WI38 (cell line): ENCODE data around the gene GREM2.

Source experiments
- H3K4me3 ChIP-seq: 2 replicates; pipeline ENCODE4 v1.5.1; 2011; ENCODE audit warnings: low read depth, mild to moderate bottlenecking, control low read depth, low read length
- CTCF ChIP-seq: IDR thresholded peaks from 2 replicates; pipeline ENCODE4 v1.5.1; 2012; ENCODE audit warnings: low read depth, mild to moderate bottlenecking, control low read depth, low read length

Gene GREM2

GRCh38 chr1:240441669-240442068, 170.3 kb downstream of the GREM2 start:
- H3K4me3 ChIP-seq, result no peak overlapping the region
- no peak for TF ChIP-seq CTCF
